GM19452 (cell line): Measurements from ENCODE around the gene CNTN5.

Source experiments
- ATAC-seq: cut with Tn5 transposase; IDR thresholded peaks from one replicate; pipeline ENCODE4 v1.9.1; 2021; ENCODE audit not compliant: unreplicated experiment

Gene CNTN5

DNA sequence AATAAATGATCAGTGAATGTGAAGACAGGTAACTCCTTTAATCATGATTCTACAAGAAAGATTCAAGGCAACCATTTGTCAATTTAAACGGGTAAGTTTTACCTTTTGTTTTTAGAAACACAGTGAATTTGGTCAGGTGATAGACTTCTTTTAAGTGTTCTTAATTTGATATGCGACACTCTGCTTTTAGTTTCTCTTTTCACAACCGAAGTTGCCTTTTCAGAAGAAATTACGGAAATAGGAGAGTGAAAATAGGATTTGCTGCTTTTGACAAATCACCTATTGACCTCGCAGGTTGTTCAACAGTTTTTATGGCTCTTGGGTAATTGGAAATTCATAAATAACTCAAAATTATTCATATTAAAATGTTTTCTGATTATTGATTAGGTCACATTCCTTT, 142.1 kb downstream of the CNTN5 start:
- ATAC-seq = no peak

DNA sequence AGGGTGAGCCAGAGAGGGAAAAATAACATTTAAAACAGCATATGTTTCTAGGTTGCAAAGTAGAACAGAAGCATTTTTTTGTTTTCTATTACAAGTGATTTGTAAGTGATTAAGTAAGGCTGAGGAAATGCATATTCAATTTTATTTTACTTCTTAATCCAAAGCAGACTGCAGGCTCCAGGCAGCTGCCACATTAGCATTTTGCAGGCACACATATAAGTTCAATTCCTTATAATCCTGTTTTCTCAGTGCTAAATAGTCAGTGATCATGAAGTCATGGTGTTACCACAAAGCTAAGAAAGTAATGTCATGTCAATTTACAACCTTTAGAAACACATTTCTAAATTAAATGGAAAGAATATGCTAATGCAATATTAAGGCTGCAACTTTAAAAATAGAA, 149.8 kb downstream of the CNTN5 start:
- no peak for ATAC-seq

DNA sequence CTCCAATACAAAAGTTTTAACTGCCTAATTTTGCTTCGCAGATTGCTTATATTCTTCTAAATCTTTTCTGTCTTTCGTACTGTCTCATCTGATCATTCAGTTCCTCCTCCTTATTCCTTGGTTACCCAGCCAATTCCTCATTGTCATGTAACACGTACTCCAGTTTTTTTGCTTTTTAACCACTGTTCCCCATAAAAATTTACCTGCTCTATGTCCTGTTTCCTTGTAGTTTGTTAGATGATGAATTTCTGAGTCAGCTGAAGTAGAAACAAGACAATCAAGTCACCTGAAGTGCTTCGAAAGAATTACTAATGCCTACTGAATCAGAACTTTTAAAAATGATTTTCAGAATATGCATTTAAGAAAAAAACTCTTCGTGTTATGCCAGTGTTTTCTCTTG, 150.6 kb downstream of the CNTN5 start:
- ATAC-seq = no peak

DNA sequence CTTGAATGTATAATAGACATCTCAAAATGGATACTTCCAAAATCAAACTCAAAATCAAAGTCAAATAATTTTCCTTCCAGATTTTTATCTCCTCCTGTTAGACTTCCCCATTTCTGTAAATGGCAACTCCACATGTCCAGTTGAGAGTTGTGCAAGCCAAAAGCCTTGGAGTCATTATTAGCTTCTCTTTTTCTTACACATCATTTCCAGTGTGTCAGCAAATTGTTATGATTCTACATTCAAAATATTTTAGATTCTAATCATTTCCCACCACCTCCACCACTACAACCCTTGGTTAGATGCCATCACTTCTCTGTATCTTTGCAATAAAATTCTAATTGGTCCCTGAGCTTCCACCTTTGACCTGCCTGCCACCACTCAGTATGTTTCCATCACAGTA, 155.7 kb downstream of the CNTN5 start:
- ATAC-seq = no peak

DNA sequence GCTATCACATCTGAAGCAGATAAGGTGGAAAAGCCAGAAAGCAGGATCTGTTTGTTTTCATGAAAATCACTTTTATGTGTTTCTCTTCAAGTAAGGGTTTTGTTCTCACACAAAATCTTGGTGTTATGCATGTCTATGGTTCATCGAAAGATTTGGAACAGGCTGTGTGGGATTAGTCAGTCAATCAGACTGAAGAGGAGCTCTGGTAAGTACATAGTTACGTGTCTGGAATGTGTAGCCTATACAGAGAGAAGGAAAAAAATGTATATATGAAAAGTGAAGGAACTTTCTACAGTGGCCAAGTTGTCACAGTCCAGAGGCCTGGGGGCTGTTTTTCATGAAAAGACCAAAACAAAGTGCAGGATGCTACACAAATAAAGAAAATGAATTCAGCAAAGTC, 156.7 kb downstream of the CNTN5 start:
- no peak for ATAC-seq

DNA sequence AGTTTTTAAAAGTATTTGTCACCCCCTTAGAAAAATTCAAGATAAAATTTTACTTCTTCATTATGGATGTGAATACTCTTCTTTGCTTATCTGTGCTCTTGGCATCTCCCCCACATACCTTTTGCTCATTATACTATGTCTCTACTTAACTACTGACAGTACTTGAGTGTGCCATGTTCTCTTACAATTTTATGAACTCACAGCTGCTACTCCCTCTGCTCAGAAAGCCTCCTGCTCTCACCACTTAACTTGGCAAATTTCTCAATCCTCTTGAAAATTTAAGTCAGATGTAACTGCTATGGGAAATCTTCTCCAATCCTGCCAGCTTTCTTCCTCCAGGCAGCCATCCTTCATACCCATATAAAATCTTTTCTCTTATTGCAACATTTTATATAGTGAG, 163.4 kb downstream of the CNTN5 start:
- ATAC-seq = no peak

DNA sequence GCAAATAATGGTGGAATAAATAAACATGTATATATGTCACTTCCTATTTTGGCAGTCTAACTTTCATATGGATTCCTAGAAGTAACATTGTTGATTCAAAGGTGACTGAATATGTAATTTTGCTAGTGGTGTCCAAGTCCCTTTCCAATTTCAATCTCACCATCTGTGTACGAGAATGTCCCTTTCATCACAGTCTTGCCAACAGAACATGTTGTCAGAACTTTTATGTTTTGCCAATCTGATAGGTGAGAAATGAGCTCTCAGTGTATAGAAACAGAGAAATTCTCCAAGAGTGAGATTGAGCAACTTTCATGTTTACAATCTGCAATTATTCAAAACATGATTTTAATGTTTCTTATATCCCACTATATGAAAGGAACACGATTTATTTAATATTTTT, 167.5 kb downstream of the CNTN5 start:
- ATAC-seq = no peak

DNA sequence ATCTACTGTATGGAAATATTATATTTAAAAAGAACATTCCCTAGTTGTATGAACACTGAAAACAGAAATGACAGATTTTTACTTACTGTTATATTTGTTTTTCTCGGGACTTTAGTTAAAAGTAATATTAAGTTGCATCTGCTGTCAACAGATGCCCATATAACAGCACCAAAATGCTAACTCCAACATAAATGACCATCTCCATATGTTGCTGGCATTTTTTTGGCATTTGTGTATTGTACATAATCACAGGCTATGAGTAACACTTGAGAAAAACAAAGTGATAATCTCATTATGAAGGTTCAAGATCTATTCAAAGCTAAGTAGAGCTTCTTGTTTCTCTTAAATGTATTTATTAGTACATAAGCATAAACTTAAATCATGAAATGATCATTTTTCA, 172.0 kb downstream of the CNTN5 start:
- ATAC-seq = no peak

DNA sequence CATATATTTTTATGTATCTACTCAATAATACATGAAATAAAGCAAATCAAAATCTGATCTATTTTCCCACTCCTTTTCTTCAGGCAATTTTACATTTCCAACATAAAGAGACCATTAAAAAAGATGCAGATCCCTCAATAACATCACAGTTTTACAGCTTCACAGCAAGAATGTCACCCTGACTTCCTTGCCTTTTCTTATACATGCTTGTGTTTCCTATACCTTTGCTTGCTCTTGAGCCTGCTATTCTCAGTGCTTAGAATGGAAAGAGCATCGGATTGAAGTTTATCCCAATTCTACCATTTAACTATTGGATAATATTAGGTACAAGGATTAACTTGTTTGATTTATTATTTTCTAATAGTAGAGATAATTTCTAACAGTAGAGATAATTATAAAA, 176.7 kb downstream of the CNTN5 start:
- ATAC-seq = no peak

DNA sequence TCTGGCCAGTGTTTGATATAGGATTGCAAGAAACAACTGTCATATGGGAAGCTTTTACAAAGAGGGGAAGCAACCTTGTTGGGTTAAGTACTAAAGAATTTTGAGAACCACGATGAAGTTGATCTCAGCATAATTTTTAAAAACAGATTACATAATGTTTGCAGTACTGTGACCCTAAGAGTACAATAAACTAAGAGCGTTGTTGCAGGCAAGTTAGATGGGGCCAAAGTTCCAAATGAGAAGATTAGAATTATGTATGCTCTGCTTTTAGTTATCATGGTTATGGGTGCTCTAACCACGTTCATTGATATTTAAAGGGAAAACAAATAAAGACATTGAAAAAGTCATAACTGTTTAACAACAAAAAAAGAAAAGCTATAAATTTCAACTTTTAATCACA, 177.5 kb downstream of the CNTN5 start:
- ATAC-seq = no peak

DNA sequence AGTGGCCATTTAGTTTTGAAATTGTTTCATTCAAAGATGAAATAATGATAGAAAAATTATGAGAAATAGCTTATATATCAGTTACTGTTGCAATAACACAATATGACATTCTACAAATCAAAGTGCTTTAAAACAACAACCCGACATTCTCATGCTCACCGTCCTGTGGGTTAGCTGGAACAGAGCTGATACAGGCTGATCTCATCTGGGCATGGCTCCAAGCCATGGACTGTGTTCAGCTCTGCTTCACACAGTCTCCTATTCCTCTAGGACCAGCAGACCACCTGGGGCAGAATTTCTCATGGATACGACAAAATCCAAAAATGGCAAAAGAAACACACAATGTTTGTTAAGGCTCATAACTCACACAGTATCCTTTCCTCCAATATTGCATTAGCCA, 178.6 kb downstream of the CNTN5 start:
- no peak for ATAC-seq

DNA sequence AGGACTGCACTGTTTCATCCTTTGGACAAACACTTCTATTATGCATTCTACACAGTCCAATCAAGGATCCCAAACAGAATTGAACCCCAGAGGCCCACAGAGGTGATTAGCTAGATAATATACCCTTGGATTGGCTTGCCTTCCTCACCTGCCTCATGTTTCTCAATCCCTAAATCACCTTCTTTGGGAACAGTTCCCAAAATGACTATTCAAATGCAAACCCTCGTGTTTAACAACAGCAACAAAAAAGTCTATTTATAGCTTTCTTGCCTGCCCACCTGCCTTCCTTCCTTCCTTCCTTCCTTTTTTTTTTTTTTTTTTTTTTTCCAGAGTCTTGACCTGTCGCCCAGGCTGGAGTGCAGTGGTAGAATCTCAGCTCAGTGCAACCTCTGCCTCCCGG, 180.0 kb downstream of the CNTN5 start:
- no peak for ATAC-seq

DNA sequence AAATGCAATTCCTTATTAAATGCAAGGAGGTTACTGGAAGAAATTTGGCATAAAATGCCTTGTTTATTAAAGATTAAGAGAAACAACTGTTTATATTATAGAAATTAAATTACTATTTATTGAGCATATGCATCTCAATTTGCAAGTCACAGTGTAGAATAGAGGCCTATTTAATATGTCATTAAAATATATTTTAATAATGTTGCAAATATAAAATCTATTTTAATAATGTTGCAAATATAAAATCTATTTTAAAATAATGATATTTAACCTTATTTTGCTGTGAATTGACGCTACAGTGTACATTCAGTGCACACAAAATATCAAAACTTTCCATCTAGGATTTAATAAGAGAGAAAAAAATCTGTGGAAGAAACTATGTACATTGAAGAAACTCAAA, 188.1 kb downstream of the CNTN5 start:
- no peak for ATAC-seq

DNA sequence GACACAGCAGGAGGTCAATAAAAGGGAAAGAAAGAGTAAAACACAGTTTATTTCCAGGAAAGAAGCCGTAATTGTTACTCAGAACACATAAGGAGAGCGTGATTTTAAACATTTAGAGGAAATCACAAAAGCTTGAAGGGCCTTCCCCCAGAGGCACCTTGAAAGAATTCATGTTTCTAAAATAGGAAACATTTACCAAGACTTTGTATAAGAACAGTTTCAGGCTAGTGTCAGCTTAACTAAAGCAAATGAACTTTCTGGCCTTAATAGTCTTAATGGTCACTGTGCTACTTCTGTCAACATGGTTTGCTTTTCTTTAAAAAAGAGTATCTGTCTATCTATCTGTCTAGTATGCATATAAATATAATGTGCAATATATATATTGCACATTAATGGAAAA, 208.8 kb downstream of the CNTN5 start:
- ATAC-seq = no peak

DNA sequence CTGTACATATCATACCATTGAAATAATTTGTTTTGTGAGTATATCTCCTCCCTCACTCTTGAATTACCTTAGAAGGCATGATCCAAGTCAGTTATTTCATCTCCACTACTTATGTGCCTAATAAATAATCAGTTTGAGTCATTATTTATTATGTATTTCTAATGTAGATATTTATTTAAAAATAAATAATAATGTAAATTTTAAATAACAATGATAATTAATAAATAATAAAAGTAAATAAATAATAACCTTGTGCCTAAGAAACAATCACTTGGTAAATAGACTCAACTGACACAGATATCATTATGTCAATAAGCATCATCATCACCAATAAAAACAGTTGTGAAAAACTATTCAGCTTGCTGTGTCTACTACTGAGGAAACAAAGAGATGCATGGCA, 213.8 kb downstream of the CNTN5 start:
- no peak for ATAC-seq

DNA sequence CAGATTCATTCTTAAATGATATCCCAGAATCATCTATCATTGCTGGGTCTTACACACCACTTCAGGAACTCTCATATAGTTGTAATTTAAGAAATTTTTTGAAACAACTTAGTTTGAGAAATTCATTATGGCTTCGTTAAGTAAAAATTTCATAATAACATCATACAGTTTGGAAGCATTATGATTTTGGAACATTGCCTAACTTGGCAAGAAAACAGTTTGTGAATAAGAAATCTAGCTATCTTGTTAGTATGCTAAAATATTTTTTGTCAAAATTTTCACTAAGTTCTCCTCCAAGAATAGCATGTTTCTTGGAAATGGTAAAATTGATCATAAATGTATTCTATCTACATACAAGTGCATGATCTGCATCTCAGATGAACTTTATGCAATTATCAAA, 217.7 kb downstream of the CNTN5 start:
- ATAC-seq = no peak

DNA sequence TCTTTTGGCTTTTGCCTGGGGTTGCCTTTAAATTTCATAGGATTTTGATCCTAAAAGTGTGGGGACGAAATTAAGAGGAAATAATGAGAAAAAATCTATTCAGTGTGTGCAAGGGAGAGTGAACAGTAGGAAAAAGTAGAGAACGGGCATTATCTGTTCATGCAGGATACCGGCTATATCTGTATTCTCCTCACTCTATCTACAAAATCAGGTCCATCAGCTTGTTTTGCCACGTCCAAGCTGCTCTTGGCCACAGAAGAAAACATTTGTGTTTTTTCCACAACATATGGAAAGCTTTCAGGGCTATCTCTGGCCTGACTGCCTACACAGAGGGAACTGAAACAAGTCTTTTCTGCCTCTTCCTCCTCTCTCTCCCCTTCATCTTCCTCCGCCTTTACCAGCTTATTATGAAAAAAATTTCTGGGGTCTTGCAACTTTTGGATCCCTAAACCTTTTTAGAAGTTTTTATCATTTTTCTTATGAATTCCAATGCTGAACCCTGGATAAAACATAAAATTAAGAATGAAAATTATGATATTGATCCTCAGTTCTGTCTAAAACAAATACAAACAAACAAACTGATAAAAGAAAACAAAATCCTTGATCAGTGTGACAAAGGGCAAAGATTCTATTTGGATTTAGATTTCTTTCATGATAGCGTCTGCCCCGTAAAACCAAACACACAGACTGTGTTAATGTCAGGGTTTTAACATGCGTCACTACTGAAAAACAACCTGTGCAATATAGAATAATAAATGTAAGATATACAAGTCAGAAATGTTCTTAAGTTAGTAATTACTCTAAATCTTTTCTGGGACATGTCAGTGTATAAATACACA, 219.7 kb downstream of the CNTN5 start:
- no peak for ATAC-seq

DNA sequence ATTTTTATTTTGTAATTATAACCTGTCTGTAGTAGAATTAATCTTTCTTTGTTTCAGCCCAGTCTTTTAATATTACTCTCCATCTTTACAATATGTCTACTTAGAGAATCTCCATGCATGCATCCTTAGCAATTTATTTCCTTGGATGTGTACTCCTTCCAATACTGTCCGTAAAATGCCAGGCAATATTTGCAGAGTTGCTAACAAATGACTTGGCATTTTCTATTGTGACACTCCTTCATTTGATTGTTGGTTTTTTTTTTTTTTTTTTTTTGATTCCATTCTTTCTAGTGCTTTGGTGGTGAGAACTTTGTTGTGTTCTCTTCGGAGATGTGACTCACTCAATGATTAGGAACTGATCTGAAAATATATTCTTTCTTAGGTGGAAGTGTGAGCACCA, 220.3 kb downstream of the CNTN5 start:
- ATAC-seq = no peak

DNA sequence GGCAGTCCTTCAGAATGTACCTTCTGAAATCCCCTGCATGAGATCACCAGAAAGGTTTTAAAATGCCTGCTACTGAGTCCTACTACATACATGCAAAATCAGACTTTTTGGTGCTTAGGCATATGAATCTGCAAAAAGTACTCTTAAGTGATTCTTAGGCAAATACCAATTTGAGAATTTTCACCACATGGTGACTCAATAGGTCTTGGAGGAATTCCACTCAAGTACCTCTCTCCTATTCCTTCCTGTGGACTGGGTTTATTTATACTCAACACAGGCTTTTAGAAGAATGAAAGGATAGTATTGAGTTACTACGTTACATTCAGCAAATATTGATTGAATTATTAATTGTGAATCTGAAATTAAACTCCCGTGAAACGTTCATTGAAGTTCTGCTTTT, 223.9 kb downstream of the CNTN5 start:
- ATAC-seq = no peak

DNA sequence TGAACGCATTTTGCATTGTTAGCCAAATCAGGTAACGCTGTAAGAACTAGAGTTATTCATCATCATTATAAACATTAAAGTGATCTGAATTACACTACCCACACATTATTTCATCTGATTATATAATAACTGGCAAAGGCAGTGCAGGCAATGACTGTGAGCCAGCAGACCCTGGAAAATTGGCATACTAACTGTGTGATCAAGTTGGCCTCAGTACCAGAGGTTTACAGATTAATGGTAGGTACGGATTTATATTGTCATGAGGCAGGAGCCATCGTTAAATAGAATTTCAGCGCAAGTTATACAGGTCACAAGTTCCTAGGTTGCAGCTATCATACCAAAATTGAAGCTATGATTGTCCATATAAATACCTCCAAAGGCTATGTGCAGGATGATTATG, 225.4 kb downstream of the CNTN5 start:
- no peak for ATAC-seq

DNA sequence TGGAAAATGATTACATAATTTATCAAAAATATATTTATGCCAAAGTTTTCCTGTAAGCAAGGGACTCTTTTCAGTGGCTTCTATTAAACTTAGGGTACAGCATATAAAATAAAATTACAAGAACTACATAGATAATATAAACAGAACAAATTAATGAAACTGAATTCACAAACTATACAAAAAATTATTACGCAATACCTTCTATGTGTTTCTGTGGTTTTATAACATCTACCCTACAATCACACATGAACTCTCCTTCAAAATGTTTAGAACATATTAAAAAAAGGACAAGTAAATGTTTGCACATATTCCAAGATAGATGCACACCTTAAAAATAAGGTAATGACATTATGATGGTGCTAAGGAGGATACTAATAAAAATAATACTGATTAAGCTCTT, 235.9 kb downstream of the CNTN5 start:
- no peak for ATAC-seq

DNA sequence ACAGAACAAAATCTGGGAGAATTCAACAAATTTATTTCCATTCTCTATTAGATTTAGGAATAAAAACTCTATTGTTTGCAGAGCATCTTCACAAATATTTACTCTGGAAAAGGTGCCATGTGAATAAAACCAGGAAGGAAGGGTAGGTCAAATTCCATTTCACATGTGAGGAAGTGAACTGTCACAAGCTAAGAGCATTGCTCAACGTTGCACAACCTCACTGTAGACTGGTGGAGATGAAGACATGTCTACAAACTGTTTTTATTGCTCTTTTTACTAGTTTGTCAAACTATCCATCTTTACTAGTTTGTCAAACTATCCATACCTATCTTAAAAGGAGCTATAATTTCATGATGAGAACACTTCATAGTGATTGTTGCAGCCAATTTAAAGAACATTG, 236.4 kb downstream of the CNTN5 start:
- ATAC-seq = no peak

DNA sequence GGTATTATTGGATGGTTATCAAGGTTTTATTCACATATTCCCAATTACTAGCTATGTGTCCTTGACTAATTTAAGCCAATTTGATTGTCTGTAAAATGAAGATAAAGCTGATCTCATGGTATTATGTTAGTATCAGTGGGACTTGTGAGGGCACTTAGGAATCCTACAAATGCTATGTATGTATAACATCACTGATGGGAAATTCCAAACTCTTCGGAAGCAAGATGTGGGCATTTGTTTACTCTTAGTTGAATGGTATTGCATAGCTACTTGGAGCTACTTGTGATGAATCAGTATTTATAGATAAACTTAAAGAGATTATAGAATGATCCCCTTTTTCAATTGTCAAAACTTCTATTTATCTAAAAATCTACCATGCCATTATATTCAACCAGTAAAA, 239.9 kb downstream of the CNTN5 start:
- ATAC-seq = no peak
